HepG2 (cell line): ENCODE measurements around the gene UGP2. TPM values are rescaled to one million over a fixed set of nuclear protein-coding genes. Genes with fewer than 3 reads are reported as not detected.

Experiments used
- CREB3 ChIP-seq: sonication (generic); formaldehyde crosslinking; IDR thresholded peaks from 2 replicates; pipeline ENCODE4 v1.5.0; 2020; ENCODE audit warnings: missing genetic modification reagents
- FOSL2 ChIP-seq: sonication (generic); formaldehyde crosslinking; IDR thresholded peaks from 2 replicates; pipeline ENCODE4 v1.4.0; 2020; ENCODE audit warnings: missing genetic modification reagents
- GLMP ChIP-seq: sonication (generic); formaldehyde crosslinking; IDR thresholded peaks from 2 replicates; pipeline ENCODE4 v1.9.0; 2021; ENCODE audit warnings: missing genetic modification reagents, mild to moderate bottlenecking, borderline replicate concordance
- HNF4G ChIP-seq, 2 experiments: sonication (generic) in 1 of 2; formaldehyde crosslinking in 1 of 2; IDR thresholded peaks; 2 replicates each; pipeline versions ENCODE4 v1.4.0 to v1.6.1; 2011 to 2020; ENCODE audit warnings: borderline replicate concordance in 2 of 2, low read depth in 2 of 2, mild to moderate bottlenecking in 2 of 2, low read length in 1 of 2, missing genetic modification reagents in 1 of 2, moderate library complexity in 1 of 2
- KDM4B ChIP-seq: sonication (generic); formaldehyde crosslinking; IDR thresholded peaks from 2 replicates; pipeline ENCODE4 v1.4.0; 2020; ENCODE audit warnings: missing genetic modification reagents
- MATR3 ChIP-seq: sonication (generic); formaldehyde crosslinking; IDR thresholded peaks from 2 replicates; pipeline ENCODE4 v1.4.0; 2020; ENCODE audit warnings: missing genetic modification reagents
- NCOA5 ChIP-seq: sonication (generic); formaldehyde crosslinking; IDR thresholded peaks from 2 replicates; pipeline ENCODE4 v1.4.0; 2020; ENCODE audit warnings: missing genetic modification reagents
- NFYB ChIP-seq: sonication (generic); formaldehyde crosslinking; IDR thresholded peaks from 2 replicates; pipeline ENCODE4 v1.4.0; 2020; ENCODE audit warnings: missing genetic modification reagents
- NONO ChIP-seq, 2 experiments: fragments of 450-650 bp in 1 of 2; sonication (generic) in 1 of 2; formaldehyde crosslinking in 1 of 2; IDR thresholded peaks in 1 of 2; conservative IDR thresholded peaks in 1 of 2; 2 replicates each; pipeline versions ENCODE4 v1.6.1 to v1.8.0; 2017 to 2022; ENCODE audit warnings: mild to moderate bottlenecking in 1 of 2, missing genetic modification reagents in 1 of 2, moderate library complexity in 1 of 2
- ONECUT2 ChIP-seq: sonication (generic); formaldehyde crosslinking; IDR thresholded peaks from 2 replicates; pipeline ENCODE4 v1.4.0; 2020; ENCODE audit warnings: missing genetic modification reagents
- POLR2A ChIP-seq, 2 experiments: IDR thresholded peaks; 2 replicates each; pipeline ENCODE4 v1.6.1; 2011; ENCODE audit warnings: low read depth in 2 of 2, low read length in 2 of 2, mild to moderate bottlenecking in 1 of 2, moderate library complexity in 1 of 2; ENCODE audit not compliant: insufficient read depth in 1 of 2
- RBAK ChIP-seq: sonication (generic); formaldehyde crosslinking; IDR thresholded peaks from 2 replicates; pipeline ENCODE4 v1.5.1; 2020; ENCODE audit warnings: mild to moderate bottlenecking, missing genetic modification reagents
- REPIN1 ChIP-seq: sonication (generic); formaldehyde crosslinking; IDR thresholded peaks from 2 replicates; pipeline ENCODE4 v1.8.0; 2022; ENCODE audit warnings: missing genetic modification reagents, low read depth, mild to moderate bottlenecking, borderline replicate concordance
- REXO4 ChIP-seq: sonication (generic); formaldehyde crosslinking; IDR thresholded peaks from 2 replicates; pipeline ENCODE4 v1.8.0; 2022; ENCODE audit warnings: missing genetic modification reagents, mild to moderate bottlenecking, borderline replicate concordance
- SALL2 ChIP-seq: sonication (generic); formaldehyde crosslinking; IDR thresholded peaks from 2 replicates; pipeline ENCODE4 v1.8.1; 2023; ENCODE audit warnings: mild to moderate bottlenecking, missing genetic modification reagents, inconsistent platforms
- TFAP4 ChIP-seq: sonication (generic); IDR thresholded peaks from 2 replicates; pipeline ENCODE4 v1.6.1; 2016; ENCODE audit warnings: low read depth, borderline replicate concordance
- XRCC5 ChIP-seq: fragments of 200-400 bp; formaldehyde crosslinking; optimal IDR thresholded peaks from 2 replicates; pipeline ENCODE3; 2017; ENCODE audit warnings: mild to moderate bottlenecking, low read length
- ZFAT ChIP-seq: sonication (generic); formaldehyde crosslinking; conservative IDR thresholded peaks from 2 replicates; pipeline ENCODE4 v1.8.1; 2023; ENCODE audit warnings: missing genetic modification reagents, inconsistent platforms
- ZFP1 ChIP-seq: IDR thresholded peaks from 2 replicates; pipeline ENCODE4 v1.6.1; 2016
- ZFY ChIP-seq: sonication (generic); formaldehyde crosslinking; IDR thresholded peaks from 2 replicates; pipeline ENCODE4 v1.4.0; 2020; ENCODE audit warnings: missing genetic modification reagents
- ZIK1 ChIP-seq: sonication (generic); formaldehyde crosslinking; IDR thresholded peaks from 2 replicates; pipeline ENCODE4 v1.5.0; 2020; ENCODE audit warnings: mild to moderate bottlenecking, low read depth, missing genetic modification reagents, borderline replicate concordance
- ZNF160 ChIP-seq: sonication (generic); formaldehyde crosslinking; IDR thresholded peaks from 2 replicates; pipeline ENCODE4 v1.8.0; 2022; ENCODE audit warnings: mild to moderate bottlenecking, inconsistent platforms, missing genetic modification reagents
- ZNF710 ChIP-seq: sonication (generic); formaldehyde crosslinking; IDR thresholded peaks from 2 replicates; pipeline ENCODE4 v1.5.0; 2020; ENCODE audit warnings: mild to moderate bottlenecking, missing genetic modification reagents, borderline replicate concordance
- ZNF775 ChIP-seq: sonication (generic); formaldehyde crosslinking; IDR thresholded peaks from 2 replicates; pipeline ENCODE4 v1.4.0; 2020; ENCODE audit warnings: missing genetic modification reagents, mild to moderate bottlenecking, moderate library complexity, borderline replicate concordance
- ZNF839 ChIP-seq: sonication (generic); formaldehyde crosslinking; IDR thresholded peaks from 2 replicates; pipeline ENCODE4 v1.4.0; 2020; ENCODE audit warnings: missing genetic modification reagents, mild to moderate bottlenecking, borderline replicate concordance
- ZSCAN20 ChIP-seq: sonication (generic); formaldehyde crosslinking; IDR thresholded peaks from 2 replicates; pipeline ENCODE4 v1.4.0; 2020; ENCODE audit warnings: missing genetic modification reagents, mild to moderate bottlenecking, borderline replicate concordance
- polyA plus RNA-seq, 8 experiments: library from polyadenylated mRNA; depleted of rRNA in 3 of 8; stranded (reverse) in 7 of 8; unstranded in 1 of 8; fragments of >200 nt; fragmentation: Illumina TruSeq in 4 of 8; extraction: Trizol in 4 of 8; gene quantifications; 2 replicates each; pipeline versions ENCODE4 v1.2.1 to v1.2.3, GENCODE V29; 2011 to 2016; ENCODE audit warnings: low read depth in 4 of 8, missing spikeins in 1 of 8, mixed read lengths in 1 of 8; ENCODE audit not compliant: insufficient read depth in 1 of 8
- total RNA-seq, 5 experiments: library from RNA; depleted of rRNA; stranded (reverse); fragments of >200 nt; fragmentation: Illumina TruSeq; extraction: Trizol; gene quantifications; 2 replicates each; pipeline ENCODE4 v1.2.3, GENCODE V29; 2016; ENCODE audit warnings: low read depth in 1 of 5

Gene UGP2
- total and polyA plus RNA-seq, 2 of the 13 experiments (the other 11 are each of a cell fraction or from before 2014, with no cell fraction given): 96.0 to 134 TPM

GRCh38 chr2:63840785-63841253 is 877 bp upstream of the UGP2 start (continued):
- TF ChIP-seq TFAP4: peak; percentile 96
- TF ChIP-seq ZFP1 (CRISPR knock-in tag): no peak
- no peak for TF ChIP-seq NCOA5 (CRISPR knock-in tag)
- TF ChIP-seq ZNF710 (CRISPR knock-in tag): no peak
- TF ChIP-seq ZNF775 (CRISPR knock-in tag): no peak
- no peak for TF ChIP-seq ZSCAN20 (CRISPR knock-in tag)
- peak; percentile 32; the same call in 1 of the 2 replicates for TF ChIP-seq ZNF160 (CRISPR knock-in tag)
- TF ChIP-seq KDM4B (CRISPR knock-in tag): no peak; the same call in 1 of the 2 replicates
- TF ChIP-seq HNF4G (IDR thresholded peaks at IDR 0.05; ENCODE audit: borderline replicate concordance, low read depth, low read length): no peak
- peak; percentile 76; the same call in 1 of the 2 replicates for TF ChIP-seq HNF4G (CRISPR knock-in tag; IDR thresholded peaks at IDR 0.05; ENCODE audit: borderline replicate concordance, low read depth)
- no peak for TF ChIP-seq RBAK (CRISPR knock-in tag)
- TF ChIP-seq ONECUT2 (CRISPR knock-in tag): 0 out of 2 replicates have a peak, but pooled peaks have one; percentile 42
- TF ChIP-seq REPIN1 (CRISPR knock-in tag): peak; percentile 96
- no peak for TF ChIP-seq NONO (IDR thresholded peaks at IDR 0.05)
- peak; percentile 89 for TF ChIP-seq NONO (CRISPR knock-in tag; conservative IDR thresholded peaks at IDR 0.05)
- TF ChIP-seq MATR3 (CRISPR knock-in tag): no peak
- TF ChIP-seq XRCC5: peak; percentile 67
- TF ChIP-seq REXO4 (CRISPR knock-in tag): peak; percentile 68; the same call in 1 of the 2 replicates
- peak; percentile 99 to 100 for TF ChIP-seq POLR2A (IDR thresholded peaks at IDR 0.05; ENCODE audit: insufficient read depth in 1 of 2, low read depth in 2 of 2, low read length in 2 of 2)
- peak; percentile 87 for TF ChIP-seq CREB3 (CRISPR knock-in tag)
- no peak for TF ChIP-seq ZFAT (CRISPR knock-in tag)
- no peak; the same call in 1 of the 2 replicates for TF ChIP-seq ZIK1 (CRISPR knock-in tag)
- TF ChIP-seq ZNF839: no peak; the same call in 1 of the 2 replicates
- no peak for TF ChIP-seq GLMP (CRISPR knock-in tag)
- TF ChIP-seq NFYB (CRISPR knock-in tag): peak; percentile 98
- no peak for TF ChIP-seq ZFY (CRISPR knock-in tag)
- TF ChIP-seq SALL2: peak; percentile 91; the same call in 1 of the 2 replicates
- peak; percentile 33; the same call in 1 of the 2 replicates for TF ChIP-seq FOSL2
